Measurements from ENCODE around the gene ERP44. TPM values are rescaled to one million over a fixed set of nuclear protein-coding genes. Genes with fewer than 3 reads are reported as not detected.
"Not testable (repeated sequence)": the region's sequence is repeated elsewhere in the genome, so short reads cannot be mapped to it uniquely, and the experiment has no call there.

Gene ERP44
- polyA plus RNA-seq, 1 donor (not counting 4 experiments of a cell fraction or from before 2014, with no cell fraction given): 17.6 TPM

DNA sequence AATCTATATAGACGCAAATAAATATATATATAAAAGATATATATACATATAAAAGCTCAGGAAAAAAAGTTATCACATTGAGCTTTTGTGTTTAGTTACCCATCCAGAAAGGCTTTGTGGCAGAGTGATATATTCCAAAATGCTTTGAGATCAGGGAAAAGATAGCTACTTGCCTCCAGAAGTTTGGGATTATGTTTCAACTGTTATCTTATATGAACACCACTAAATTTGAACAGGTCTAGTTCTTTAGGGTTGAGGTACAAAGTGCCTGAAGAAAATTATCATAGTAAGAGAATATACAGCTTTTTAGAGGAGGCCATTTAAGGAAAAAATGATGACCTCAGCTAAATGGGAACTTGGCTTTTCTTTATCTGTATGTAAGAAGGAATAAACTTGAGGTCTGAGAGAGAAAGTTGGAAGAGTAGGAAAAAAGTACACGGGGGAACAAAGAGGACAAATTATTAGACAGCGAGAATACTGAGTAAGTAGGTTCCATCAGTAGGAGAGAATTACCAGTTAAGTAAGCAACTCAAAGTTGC lies 2.4 kb downstream of the ERP44 start:
- TF ChIP-seq EZH2 (IDR thresholded peaks at IDR 0.05; ENCODE audit: low read length) (no peak), CTCF (optimal IDR thresholded peaks at IDR 0.05 in 1 of 3, IDR thresholded peaks at IDR 0.05 in 1 of 3, conservative IDR thresholded peaks at IDR 0.05 in 1 of 3; ENCODE audit: extremely low read depth in 1 of 3, insufficient read depth in 2 of 3, low read length in 3 of 3) (no peak)
- FAIRE-seq (no peak), DNase-seq (ENCODE audit: low read depth, low spot score) (no peak)
- peaks cover 2 to 3% of the 10 kb centered on the region in 2 experiments for H3K36me3 ChIP-seq (ENCODE audit: control insufficient read depth in 2 of 2, extremely low read depth in 1 of 2, insufficient read depth in 2 of 2, low read length in 2 of 2)
- dilution Hi-C loops (cut with MboI; ENCODE audit: extremely low pct_ligation_motif_present, low sequenced_read_pairs): no loop called here
- H4K20me1 ChIP-seq (ENCODE audit: control insufficient read depth, extremely low read depth, insufficient read depth, low read length): peaks cover 8% of the 10 kb centered on the region
- H3K27me3 ChIP-seq (ENCODE audit: control insufficient read depth, extremely low read depth, insufficient read depth, low read length): no peaks in the 10 kb centered on the region
- H3K9ac ChIP-seq (ENCODE audit: control insufficient read depth, extremely low read depth, insufficient read depth, low read length): no peak overlapping the region
- H3K4me1 ChIP-seq (ENCODE audit: control insufficient read depth, extremely low read depth, insufficient read depth, low read length): peaks cover 12% of the 10 kb centered on the region
- H3K9me3 ChIP-seq (ENCODE audit: control insufficient read depth, low read depth, low read length): no peaks in the 10 kb centered on the region
- H3K4me3 ChIP-seq (ENCODE audit: control insufficient read depth in 2 of 3, extremely low read depth in 1 of 3, insufficient read depth in 2 of 3, low read depth in 1 of 3, low read length in 3 of 3): no peak overlapping the region
- H3K79me2 ChIP-seq (ENCODE audit: control insufficient read depth, insufficient read depth, low read length): peaks cover 79% of the 10 kb centered on the region
- no peak overlapping the region for H3K27ac ChIP-seq (ENCODE audit: control insufficient read depth, insufficient read depth, low read length)
- H3K4me2 ChIP-seq (ENCODE audit: control insufficient read depth, extremely low read depth, insufficient read depth, low read depth, low read length): no peak overlapping the region
- no peak overlapping the region for H2AFZ ChIP-seq (ENCODE audit: control insufficient read depth, low read length)
- no peaks in the 10 kb centered on the region for H3K9me1 ChIP-seq (ENCODE audit: control insufficient read depth, extremely low read depth, insufficient read depth, low read length)

GRCh38 chr9:100094411-100094810 lies 4.4 kb downstream of the ERP44 start:
- H2AFZ ChIP-seq (ENCODE audit: control insufficient read depth, low read length); H3K27me3 ChIP-seq (ENCODE audit: control insufficient read depth, extremely low read depth, insufficient read depth, low read length); H3K4me1 ChIP-seq (ENCODE audit: control insufficient read depth, extremely low read depth, insufficient read depth, low read length); H3K9ac ChIP-seq (ENCODE audit: control insufficient read depth, extremely low read depth, insufficient read depth, low read length); H3K36me3 ChIP-seq (ENCODE audit: control insufficient read depth in 2 of 2, extremely low read depth in 1 of 2, insufficient read depth in 2 of 2, low read length in 2 of 2); H3K4me2 ChIP-seq (ENCODE audit: control insufficient read depth, extremely low read depth, insufficient read depth, low read depth, low read length); H3K9me1 ChIP-seq (ENCODE audit: control insufficient read depth, extremely low read depth, insufficient read depth, low read length); FAIRE-seq; H3K9me3 ChIP-seq (ENCODE audit: control insufficient read depth, low read depth, low read length); H3K27ac ChIP-seq (ENCODE audit: control insufficient read depth, insufficient read depth, low read length); DNase-seq (ENCODE audit: low read depth, low spot score); dilution Hi-C loops (cut with MboI; ENCODE audit: extremely low pct_ligation_motif_present, low sequenced_read_pairs); H3K4me3 ChIP-seq (ENCODE audit: control insufficient read depth in 2 of 3, extremely low read depth in 1 of 3, insufficient read depth in 2 of 3, low read depth in 1 of 3, low read length in 3 of 3): not testable (repeated sequence)
- Histone ChIP-seq H4K20me1 (ENCODE audit: control insufficient read depth, extremely low read depth, insufficient read depth, low read length) (peaks cover 10% of the 10 kb centered on the region), H3K79me2 (ENCODE audit: control insufficient read depth, insufficient read depth, low read length) (peaks cover 77% of the 10 kb centered on the region)

- peaks cover 11% of the 10 kb centered on the region for H3K4me1 ChIP-seq (ENCODE audit: control insufficient read depth, extremely low read depth, insufficient read depth, low read length)
- H4K20me1 ChIP-seq (ENCODE audit: control insufficient read depth, extremely low read depth, insufficient read depth, low read length): peaks cover 10% of the 10 kb centered on the region
- FAIRE-seq (no peak), DNase-seq (ENCODE audit: low read depth, low spot score) (no peak)
- no peaks in the 10 kb centered on the region for H3K9me3 ChIP-seq (ENCODE audit: control insufficient read depth, low read depth, low read length)
- H3K4me2 ChIP-seq (ENCODE audit: control insufficient read depth, extremely low read depth, insufficient read depth, low read depth, low read length): no peak overlapping the region
- peaks cover 2% of the 10 kb centered on the region for H3K9me1 ChIP-seq (ENCODE audit: control insufficient read depth, extremely low read depth, insufficient read depth, low read length)
- H3K27ac ChIP-seq (ENCODE audit: control insufficient read depth, insufficient read depth, low read length): no peak overlapping the region
- peaks cover 0 to 3% of the 10 kb centered on the region in 2 experiments for H3K36me3 ChIP-seq (ENCODE audit: control insufficient read depth in 2 of 2, extremely low read depth in 1 of 2, insufficient read depth in 2 of 2, low read length in 2 of 2)
- H3K27me3 ChIP-seq (ENCODE audit: control insufficient read depth, extremely low read depth, insufficient read depth, low read length): no peaks in the 10 kb centered on the region
- dilution Hi-C loops (cut with MboI; ENCODE audit: extremely low pct_ligation_motif_present, low sequenced_read_pairs): no loop called here
- H3K4me3 ChIP-seq (ENCODE audit: control insufficient read depth in 2 of 3, extremely low read depth in 1 of 3, insufficient read depth in 2 of 3, low read depth in 1 of 3, low read length in 3 of 3): no peak overlapping the region
- TF ChIP-seq CTCF (optimal IDR thresholded peaks at IDR 0.05 in 1 of 3, IDR thresholded peaks at IDR 0.05 in 1 of 3, conservative IDR thresholded peaks at IDR 0.05 in 1 of 3; ENCODE audit: extremely low read depth in 1 of 3, insufficient read depth in 2 of 3, low read length in 3 of 3): no peak
- no peak for TF ChIP-seq EZH2 (IDR thresholded peaks at IDR 0.05; ENCODE audit: low read length)
- peaks cover 78% of the 10 kb centered on the region for H3K79me2 ChIP-seq (ENCODE audit: control insufficient read depth, insufficient read depth, low read length)
- H2AFZ ChIP-seq (ENCODE audit: control insufficient read depth, low read length): no peak overlapping the region
- H3K9ac ChIP-seq (ENCODE audit: control insufficient read depth, extremely low read depth, insufficient read depth, low read length): no peak overlapping the region
Measured at GRCh38 chr9:100092066-100092465, 6.7 kb downstream of the ERP44 start.
